ENCODE measurements around the gene SCEL.

- no peak for TF ChIP-seq JUN (IDR thresholded peaks at IDR 0.05)
- no peak for TF ChIP-seq CTCF (IDR thresholded peaks at IDR 0.05)
- no peak for TF ChIP-seq MYC (IDR thresholded peaks at IDR 0.05; ENCODE audit: borderline replicate concordance, low read length)
- TF ChIP-seq PBX3 (IDR thresholded peaks at IDR 0.05) = no peak
- no peak for TF ChIP-seq KDM1A (IDR thresholded peaks at IDR 0.05; ENCODE audit: low read depth)
- no peak for TF ChIP-seq POLR2AphosphoS2 (conservative IDR thresholded peaks at IDR 0.05; ENCODE audit: low read length)
- no peak for TF ChIP-seq USF2 (IDR thresholded peaks at IDR 0.05)
- TF ChIP-seq EP300 (IDR thresholded peaks at IDR 0.05) = no peak
- no peak for TF ChIP-seq HES2 (IDR thresholded peaks at IDR 0.05)
- TF ChIP-seq POLR2A (IDR thresholded peaks at IDR 0.05; ENCODE audit: low read length) = no peak
These were observed 9.3 kb downstream of the SCEL start for GRCh38 chr13:77544758-77545338.
